DMS114 treated with DMSO at 0.1 percent for 48 hours (cell line): ENCODE data around the gene POLRMT.
"Not testable (repeated sequence)": the region's sequence is repeated elsewhere in the genome, so short reads cannot be mapped to it uniquely, and the experiment has no call there.

ENCODE experiments used
- DNase-seq: peaks from one replicate; lab custom pipeline; 2025; ENCODE audit not compliant: unreplicated experiment; lab: John Stamatoyannopoulos, UW

POLRMT gene

DNA sequence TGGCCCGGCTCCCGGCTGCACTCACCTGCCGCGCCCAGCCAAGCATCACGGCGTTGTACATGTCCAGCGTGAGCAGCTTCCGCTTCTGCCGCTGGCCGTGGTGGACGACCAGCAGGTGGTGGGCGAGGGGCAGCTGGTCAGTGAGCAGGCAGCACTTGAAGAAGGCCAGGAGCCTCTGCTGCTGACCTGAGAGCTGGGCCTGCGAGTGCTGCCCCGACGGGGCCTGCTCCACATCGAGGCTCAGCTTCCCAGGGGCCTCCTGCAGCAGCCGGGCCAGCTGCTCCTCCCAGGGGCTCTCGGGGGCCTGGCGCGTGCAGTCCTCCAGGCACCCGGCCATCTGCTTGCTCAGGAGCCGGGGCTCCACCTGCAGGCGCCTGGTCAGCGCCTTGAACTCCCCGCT is 3.8 kb downstream of the POLRMT start:
- not testable (repeated sequence) for DNase-seq

DNA sequence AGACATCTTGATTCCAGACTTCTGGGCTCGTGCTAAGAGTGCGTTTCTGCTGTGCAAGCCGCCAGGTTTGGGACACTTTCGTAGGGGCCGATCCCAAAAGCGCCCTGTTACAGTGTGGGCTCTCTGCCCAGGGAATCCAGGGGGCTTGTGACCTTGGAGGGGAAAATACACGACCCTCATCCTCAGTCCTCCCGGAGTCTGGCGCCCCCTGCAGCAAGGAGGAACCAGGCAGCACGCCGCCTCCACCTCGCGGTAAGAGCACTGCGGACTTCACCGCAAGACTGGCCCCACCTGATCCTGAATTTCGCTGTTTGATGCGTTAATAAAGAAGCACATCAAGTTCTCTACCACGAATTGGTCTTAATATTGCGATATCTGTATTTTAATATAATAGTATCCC is 5.2 kb downstream of the POLRMT start:
- no peak for DNase-seq

DNA sequence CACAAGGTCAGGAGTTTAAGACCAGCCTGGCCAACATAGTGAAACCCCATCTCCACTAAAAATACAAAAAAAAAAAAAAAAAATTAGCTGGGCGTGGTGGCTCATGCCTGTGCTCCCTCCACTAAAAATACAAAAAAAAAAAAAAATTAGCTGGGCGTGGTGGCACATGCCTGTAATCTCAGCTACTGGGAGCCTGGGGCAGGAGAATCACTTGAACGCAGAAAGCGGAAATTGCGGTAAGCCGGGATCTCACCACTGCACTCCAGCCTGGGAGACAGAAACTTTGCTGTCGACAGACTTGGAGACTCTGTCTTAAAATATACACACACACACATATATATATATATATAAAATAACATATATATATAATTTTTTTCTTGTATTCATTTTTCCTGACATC is 6.8 kb downstream of the POLRMT start:
- DNase-seq: not testable (repeated sequence)

DNA sequence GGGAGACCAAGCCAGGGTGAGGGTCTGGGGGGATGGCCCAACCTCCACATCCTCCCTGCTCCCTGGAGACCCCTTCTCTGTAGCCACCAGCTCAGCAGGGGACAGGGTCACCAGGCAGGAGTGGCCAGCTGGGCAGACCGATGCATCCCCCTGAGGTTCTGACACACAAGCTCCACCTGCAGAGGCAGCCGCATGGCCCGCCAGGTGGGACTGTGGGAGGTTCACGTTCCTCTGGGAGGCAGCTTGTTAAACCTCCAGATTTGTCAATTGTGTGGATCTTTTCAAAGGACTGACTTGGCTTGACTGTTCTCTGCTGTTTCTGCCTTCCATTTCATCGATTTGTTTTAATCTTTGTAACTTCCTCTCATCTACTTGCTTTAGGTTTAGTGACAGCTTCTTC is 8.1 kb downstream of the POLRMT start:
- no peak for DNase-seq

DNA sequence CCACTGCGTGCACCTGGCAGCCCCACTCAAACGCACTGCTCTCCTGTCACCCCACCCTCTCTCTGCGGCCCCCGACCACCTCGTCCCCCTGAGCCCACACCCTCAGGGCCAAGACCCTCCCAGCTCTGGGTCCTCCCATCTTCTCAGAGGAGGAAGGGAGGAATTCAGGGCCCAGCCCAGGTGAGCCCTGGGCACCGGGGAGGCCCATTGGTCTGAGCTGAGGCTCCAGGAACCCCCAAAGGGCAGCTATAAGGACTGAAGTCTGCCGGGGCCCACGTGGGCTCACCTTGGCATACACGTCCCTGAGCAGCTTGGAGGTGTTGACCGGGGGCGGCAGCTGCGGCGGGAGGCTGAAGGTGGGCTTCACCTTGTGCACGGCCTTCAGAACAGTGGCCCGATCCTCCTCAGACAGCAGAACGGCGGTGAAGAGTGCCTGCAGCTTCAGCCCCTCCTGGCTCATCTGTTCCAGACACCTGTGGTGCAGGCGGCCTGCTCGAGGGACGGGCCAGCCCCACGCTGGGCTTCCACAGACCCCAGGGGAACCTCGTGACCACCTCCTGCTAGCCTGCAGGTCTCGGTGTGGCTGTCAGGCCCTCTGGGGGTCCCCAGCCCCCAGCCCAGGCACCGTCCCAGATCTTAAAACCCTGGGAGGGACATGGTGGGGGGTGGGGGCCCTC is 8.8 kb downstream of the POLRMT start:
- DNase-seq: no peak

DNA sequence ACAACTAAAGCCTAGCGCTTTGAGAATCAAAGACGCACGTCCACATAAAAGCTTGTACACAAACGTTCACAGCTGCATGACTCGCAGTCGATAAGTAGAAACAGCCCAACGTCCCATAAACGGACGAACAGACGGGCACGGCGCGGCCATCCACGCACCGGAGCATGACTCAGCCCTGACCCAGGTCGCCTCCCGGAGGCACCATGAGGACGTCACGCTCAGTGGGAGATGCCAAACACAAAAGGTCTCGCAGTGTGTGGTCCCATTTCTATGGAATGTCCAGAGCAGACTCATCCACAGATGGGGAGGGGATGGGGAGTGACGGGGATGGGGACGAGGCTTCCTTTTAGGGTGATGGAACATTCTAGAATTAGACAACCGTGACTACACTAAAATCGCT is 9.4 kb downstream of the POLRMT start:
- no peak for DNase-seq

DNA sequence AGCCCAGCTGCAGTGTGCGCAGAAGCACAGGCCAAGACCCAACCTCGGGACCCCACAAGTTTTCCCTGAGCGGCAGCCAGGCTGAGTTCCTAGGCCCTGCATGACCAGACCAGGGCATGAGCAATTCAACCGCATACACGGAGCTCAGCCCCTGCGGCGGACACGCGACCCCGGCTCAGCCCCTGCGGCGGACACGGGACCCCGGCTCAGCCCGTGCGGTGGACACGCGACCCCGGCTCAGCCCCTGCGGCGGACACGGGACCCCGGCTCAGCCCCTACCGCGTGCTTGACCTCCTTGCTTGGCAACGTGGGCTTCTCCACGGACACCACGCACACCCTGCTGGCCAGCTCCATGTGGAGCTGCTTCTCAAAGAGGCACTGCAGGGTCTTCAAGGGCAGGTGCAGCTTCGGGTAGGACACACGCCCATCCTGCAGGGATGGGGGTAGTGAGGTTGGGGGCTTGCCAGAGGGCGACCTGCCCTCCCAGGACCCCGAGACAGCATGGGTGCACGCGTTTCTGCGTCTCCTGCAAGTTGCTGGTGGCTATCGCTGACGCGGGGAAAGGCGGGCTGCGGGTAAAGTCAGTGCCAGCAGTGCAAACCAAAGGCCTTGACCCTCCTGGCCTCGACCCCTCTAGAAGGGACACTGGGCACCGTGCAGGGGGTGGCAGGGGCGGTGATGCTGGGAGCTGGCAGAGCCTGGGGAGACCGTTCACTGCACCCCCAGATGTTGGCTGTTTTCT is 10.0 kb downstream of the POLRMT start:
- no peak for DNase-seq

DNA sequence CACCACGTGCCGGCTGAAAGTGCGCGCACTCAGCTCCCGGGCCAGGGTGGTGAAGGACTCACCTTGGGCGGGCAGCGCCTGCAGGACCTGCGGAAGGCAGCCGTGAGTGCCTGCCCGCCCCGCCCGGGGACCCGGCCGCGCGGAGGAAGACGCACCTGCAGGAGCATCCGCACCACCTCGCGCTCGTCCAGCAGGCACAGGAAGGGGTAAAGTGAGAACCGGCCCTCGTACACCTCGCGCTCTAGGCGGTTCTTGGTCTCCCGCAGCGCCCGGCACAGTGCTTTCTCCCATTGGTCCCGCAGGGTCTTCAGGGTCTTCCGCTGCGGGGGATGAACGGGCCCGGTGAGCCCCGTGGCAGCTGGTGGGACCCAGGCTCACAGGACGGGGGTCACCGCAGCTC is 10.7 kb downstream of the POLRMT start:
- DNase-seq: no peak

DNA sequence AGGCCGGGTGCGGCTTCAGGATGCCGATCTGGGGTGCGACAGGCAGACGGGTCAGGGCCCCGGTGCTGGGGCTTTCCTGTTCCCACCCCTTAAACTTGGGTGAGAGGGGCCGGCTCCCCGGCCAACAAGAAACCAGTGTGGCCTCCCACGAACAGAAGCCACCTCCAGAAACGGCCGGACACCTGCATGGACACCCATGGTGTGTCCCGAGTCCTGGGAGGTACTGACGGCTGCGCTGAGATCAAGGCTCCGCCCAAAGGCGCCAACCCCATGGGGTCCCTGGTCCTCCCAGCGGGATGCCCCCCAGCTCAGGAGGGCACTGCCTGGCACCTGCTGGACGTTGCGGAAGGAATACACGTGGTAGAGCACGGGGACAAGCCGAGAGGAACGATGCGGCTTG is 11.5 kb downstream of the POLRMT start:
- no peak for DNase-seq

DNA sequence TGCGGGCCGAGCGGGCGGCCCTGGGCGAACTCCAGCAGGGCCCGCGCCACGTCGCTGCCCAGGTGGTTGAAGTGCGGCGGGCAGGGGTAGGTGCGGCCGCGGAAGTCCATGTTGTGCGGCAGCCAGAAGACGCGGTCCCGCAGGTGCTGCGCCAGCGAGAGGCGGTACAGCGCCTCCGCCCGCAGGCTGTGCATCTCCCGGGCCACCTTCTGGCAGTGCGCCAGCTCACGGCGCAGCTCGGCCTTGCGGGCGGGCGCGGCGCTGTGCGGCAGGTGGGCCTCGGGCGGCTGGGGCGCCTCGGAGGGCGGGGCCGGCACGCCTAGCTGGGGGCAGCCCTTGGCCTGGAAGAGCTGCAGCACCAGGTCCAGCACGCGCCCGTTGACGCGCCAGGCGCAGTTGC is 12.1 kb downstream of the POLRMT start:
- not testable (repeated sequence) for DNase-seq

DNA sequence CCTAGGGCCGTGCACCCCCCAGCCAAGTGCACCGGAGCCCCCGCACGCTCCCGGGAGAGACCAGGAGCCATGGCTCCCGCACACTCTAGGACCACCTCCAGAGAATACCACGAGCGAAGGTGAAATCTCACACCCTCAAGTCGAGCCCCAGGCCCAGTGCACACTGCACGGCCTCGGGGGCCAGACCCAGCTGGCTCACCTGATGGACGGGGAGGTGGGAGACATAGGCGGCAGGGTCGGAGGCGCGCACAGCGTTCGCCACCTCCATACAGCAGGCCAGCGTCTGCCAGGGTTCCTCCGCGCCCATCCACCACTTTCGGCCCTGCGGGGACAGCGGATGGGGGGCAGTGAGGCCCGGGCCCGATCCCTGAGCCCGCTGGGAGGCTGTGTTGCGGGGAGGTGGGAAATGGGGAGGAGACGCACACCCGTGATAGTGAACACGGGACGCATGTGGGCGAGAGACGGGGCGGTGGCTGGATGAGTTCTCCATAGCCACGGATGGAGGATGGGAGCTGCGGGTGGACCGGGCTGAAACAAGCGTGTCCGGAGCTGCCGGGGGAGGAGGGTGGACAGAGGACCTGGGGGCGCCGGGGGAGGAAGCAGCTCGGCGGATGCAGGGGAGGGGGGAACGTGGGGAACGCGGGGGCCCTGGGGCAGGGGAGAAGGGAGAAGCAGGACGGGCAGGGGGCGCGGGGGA is 13.0 kb downstream of the POLRMT start:
- no peak for DNase-seq

DNA sequence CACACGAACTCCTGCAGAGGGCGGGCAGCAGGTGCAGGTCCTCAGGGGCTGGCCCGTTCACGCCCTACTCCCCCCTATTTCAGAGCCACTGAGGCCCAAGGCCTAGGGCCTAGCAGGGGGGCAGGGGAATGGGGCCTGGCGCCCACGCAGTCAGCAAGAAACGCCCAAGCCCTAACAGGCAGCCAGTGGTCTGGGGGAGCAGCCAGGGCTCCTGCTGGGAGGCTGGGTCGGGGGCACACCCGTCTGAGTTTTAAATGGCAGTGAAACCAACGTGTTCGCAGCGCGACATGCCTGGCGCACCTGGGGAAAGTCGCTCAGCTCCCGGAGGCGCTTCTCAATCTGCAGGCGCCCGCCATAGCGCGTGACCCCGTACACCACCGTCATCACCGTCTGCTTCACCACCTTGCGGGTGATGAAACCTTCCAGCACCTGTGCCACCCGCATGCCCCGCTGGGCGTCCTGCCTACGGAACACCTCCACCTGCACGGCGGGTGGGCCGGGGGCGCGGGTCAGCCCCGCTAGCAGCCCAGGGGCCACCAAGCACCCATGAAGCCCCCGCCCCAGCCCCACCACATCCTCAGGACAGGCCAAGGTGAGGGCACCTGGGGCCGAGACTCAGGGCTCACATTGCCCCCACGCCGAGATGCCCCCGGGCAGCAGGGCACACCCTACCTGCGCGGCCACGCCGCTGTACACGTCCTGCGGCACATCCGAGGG is 13.9 kb downstream of the POLRMT start:
- no peak for DNase-seq

DNA sequence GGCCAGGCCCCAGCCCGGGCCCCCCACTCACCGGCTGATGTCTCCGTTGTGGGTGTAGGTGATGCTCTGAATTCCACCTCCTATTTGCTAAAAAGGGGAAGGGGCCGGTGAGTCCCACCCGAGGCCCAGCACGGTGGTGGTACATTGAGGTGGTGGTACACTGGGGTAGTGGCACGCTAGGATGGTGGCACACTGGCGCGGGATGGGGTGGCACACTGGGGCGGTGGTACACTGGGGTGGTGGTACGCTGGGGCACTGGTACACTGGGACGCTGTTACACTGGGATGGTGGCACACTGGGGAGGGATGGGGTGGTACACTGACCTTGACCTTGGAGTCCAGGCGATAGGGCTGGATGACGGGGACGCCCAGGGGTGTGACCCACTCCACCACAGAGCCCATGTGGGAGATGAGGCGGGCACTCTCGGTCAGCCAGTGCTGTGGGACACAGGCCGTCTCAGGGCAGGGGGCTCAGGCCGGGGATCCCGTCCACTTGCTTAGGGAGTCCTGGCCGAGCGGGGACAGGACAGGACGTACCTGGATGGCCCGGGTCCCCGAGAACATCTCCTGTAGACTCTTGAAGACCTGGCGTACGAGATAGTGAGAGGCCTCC is 14.6 kb downstream of the POLRMT start:
- no peak for DNase-seq

DNA sequence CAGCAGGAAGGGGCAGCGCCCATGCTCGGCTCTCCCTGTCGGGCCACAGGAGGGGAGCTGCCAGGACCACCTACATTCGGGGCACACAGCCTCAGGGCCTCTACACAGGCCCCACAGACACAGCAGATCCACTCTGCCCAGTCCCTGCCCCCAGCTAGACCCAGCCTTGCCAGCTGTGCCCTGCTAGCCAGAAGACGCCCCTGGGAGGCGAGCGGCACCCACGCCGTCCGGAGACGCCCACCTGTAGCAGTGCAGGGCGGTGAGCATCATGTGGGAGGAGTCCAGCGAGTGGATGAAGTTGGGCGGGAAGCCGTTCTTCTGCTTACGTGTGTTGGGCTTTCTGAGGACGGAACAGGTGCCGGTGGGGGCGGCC is 15.1 kb downstream of the POLRMT start:
- DNase-seq: no peak

DNA sequence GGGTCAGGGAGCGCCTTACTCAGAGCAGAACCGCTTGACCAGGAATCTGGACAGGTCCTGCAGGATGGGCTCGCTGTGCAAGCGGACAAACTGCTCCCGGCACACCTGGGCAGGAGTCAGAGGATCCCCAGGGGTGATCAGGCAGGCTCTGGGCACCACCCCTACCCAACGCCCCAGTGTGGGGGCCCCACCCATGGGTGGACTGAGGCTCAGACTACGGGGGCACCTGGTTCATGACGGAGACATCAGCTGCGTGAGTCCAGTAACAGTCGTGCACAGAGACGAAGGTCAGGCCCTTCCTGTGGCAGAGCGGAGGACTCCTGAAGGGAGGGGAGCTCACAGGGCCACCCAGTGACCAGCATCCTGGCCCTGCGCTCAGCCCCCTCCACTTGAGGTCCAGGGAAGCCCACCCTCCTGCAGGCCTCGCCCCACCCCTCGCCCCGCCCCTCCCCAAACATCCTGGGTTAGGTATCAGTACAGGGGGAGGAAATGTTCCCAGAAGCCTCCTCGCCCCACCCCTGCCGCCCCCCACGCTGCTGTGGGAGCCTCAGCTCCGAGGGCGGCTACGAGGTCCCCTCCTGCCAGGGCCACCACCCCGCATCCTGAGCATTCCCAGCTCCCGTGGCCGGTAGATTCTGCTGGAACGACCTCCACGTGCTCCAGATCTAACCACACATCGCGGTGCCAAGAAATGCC is 15.6 kb downstream of the POLRMT start:
- DNase-seq: no peak

DNA sequence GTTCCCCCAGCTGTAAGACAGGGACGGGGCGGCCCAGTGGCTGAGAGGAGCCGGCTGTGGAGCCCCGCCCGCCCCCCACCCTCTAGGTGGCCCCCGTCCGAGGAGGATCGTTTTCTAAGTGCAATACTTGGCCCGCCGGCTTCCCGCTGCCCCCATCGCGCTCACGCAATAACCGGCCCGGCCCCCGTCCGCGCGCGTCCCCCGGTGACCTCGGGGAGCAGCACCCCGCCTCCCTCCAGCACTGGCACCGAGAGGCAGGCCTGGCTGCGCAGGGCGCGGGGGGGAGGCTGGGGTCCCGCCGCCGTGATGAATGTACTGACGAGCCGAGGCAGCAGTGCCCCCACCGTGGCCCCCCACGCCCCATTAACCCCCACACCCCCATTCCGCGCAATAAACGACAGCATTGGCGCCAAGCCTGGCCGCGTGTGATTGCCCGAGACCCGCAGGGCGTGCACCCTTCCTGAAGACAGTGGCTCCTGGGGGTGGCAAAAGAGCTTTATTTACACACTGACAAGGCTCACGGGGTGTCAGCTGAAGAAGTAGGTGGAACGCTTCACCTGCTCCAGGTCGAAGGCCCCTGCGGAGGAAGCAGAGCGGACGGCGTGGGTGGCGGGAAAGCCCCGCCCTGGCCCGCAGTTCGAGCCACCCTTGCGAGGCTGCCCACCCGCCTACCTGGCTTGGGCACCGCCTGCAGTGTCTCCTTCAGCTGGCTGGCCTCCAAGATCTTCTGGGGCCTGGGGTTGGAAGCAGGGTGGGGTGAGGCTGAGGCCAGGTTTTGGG is 16.4 kb downstream of the POLRMT start:
- no peak for DNase-seq

DNA sequence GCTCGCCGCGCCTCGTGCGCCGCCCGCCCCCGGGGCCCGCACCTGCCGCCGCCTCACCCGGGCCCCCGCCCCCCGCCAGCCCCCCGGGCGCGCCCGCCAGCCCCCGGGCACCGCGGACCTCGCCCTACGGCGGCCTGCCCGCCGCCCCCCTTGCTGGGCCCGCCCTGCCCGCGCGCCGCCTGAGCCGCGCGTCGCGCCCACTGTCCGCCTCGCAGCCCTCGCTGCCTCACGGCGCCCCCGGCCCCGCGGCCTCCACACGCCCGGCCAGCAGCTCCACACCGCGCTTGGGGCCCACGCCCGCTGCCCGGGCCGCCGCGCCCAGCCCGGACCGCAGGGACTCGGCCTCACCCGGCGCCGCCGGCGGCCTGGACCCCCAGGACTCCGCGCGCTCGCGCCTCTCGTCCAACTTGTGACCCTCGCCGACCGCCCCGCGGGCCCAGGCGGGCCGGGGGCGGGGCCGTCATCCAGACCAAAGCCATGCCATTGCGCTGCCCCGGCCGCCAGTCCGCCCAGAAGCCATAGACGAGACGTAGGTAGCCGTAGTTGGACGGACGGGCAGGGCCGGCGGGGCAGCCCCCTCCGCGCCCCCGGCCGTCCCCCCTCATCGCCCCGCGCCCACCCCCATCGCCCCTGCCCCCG is 17.2 kb downstream of the POLRMT start:
- no peak for DNase-seq

DNA sequence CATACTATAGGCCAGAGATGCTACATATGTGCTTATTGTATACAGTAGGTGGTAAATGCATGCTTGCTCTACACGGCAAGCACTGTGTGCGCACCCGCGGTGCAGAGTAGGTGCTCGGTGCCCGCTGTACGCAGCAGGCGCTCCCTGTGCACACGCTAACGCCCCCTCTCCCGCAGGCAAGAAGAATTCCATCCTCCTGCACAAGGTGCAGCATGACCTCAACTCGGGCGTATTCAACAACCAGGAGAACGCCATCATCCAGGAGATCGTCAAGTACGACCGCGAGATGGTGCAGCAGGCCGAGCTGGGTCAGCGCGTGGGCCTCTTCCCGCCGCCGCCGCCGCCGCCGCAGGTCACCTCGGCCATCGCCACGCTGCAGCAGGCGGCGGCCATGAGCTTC is 17.7 kb downstream of the POLRMT start:
- no peak for DNase-seq
